COLO668 (cell line): ENCODE data around the gene CLTC.

Experiments used
- DNase-seq: peaks from one replicate; lab custom pipeline; 2025; ENCODE audit not compliant: unreplicated experiment; lab: John Stamatoyannopoulos, UW

The CLTC gene

DNA sequence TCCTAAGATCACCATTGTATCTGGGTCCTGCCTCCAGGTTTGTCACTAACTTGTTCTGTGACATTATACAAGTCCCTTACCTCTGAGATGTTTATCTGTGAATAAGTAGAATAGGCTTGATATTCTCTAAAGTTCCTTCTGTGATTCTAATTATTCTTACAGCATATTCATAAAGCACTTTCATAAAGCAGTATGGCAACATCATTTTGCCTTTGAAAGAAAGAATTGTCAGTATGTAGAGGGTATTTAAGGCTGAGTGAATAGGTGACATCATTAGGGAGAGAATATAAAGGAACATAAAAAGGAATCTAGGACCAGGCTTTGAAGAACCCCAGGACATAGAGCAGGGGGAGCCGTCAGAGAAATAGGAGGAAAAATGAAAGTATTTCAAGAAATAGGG, 103.3 kb downstream of the CLTC start:
- DNase-seq = no peak

GRCh38 chr17:59723607-59724006, 103.9 kb downstream of the CLTC start:
- DNase-seq = no peak

- no peak for DNase-seq
Observed at GRCh38 chr17:59725691-59726090, 106.0 kb downstream of the CLTC start.

GRCh38 chr17:59727817-59728533, 108.3 kb downstream of the CLTC start:
- DNase-seq = no peak

- no peak for DNase-seq
Observed at GRCh38 chr17:59730268-59730834, 110.7 kb downstream of the CLTC start.

DNA sequence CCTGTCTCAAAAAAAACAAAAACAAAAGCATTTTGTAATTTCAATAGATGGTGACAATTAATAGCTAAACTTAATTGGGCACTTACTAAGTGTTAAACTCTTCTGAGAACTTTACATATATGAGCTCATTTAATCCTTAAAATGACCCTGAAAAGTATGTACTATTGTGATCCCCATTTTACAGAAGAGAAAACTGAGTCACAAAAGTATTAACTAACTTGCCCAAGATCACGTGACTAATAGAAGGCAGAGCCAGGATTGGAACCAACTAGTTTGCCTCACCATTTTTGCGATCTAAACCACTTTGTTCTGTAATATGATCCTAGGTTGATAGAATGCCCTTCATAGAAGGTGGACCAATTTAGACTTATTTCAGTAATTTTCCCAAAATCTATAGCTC, 114.0 kb downstream of the CLTC start:
- DNase-seq = no peak

DNA sequence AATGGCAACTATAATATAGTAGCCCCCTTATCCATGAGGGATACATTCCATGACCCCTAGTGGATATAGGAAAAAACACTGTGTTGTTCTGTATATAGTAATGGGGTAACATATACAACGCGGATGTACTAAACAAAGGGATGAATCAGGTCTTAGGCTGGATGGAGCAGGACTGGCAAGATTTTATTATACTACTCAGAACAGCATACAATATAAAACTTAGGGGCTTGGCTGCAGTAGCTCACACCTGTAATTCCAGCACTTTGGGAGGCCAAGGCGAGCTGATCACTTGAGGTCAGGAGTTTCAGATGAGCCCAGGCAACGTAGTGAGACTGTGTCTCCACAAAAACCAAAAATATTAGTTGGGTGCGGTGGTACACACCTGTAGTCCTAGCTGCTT, 114.5 kb downstream of the CLTC start:
- DNase-seq = no peak

- no peak for DNase-seq
Observed at GRCh38 chr17:59737324-59737723, 117.6 kb downstream of the CLTC start.

DNA sequence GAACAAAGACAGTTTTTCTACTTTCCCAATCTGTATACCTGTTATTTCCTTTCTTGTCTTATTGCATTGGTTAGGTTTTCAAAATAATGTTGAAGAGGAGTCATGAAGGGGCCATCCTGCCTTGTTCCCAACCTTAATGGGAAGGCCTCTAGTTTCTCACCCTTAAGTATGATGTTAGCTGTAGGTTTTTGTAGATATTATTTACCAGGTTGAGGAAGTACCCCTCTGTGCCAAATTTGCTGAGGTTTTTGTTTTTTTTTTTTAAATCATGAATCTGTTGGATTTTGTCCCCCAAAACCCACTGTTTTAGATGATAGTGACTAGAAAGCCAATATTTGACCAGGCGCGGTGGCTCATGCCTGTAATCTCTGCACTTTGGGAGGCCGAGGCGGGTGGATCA, 124.1 kb downstream of the CLTC start:
- DNase-seq = no peak

- DNase-seq = no peak
Observed at GRCh38 chr17:59745040-59745439, 125.3 kb downstream of the CLTC start.
